ENCODE results near the gene CHST2.

DNA sequence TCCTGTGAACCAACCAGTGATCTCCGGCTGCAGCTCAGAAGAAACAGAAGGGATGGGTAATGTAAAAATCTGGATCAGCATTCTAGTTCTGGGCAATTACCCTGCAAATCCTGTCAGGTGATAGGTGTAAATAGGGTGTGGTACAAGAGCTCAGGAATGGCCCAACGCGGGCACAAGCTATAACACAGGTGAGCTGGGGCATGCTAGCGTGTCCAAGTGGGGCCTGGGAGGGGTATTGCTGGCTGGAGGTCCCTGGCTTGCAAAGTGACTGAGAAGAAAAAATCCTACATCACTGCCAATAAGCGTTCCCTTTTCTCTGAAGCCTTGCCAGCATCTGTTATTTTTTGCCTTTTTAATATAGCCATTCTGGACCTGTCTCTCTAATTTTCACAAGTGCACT, 9.7 kb upstream of the CHST2 start:
- TF ChIP-seq POLR2A (IDR thresholded peaks at IDR 0.05): no peak
- TF ChIP-seq, protein P1, sequence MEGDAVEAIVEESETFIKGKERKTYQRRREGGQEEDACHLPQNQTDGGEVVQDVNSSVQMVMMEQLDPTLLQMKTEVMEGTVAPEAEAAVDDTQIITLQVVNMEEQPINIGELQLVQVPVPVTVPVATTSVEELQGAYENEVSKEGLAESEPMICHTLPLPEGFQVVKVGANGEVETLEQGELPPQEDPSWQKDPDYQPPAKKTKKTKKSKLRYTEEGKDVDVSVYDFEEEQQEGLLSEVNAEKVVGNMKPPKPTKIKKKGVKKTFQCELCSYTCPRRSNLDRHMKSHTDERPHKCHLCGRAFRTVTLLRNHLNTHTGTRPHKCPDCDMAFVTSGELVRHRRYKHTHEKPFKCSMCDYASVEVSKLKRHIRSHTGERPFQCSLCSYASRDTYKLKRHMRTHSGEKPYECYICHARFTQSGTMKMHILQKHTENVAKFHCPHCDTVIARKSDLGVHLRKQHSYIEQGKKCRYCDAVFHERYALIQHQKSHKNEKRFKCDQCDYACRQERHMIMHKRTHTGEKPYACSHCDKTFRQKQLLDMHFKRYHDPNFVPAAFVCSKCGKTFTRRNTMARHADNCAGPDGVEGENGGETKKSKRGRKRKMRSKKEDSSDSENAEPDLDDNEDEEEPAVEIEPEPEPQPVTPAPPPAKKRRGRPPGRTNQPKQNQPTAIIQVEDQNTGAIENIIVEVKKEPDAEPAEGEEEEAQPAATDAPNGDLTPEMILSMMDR (IDR thresholded peaks at IDR 0.05): no peak
- TF ChIP-seq EP300 (IDR thresholded peaks at IDR 0.05): no peak

Data from ovary (tissue), 3 donors.